ENCODE data around the gene KLK3. TPM values are rescaled to one million over a fixed set of nuclear protein-coding genes. Genes with fewer than 3 reads are reported as not detected.

The KLK3 gene
- total and polyA plus RNA-seq, 2 of the 13 experiments (the other 11 are each of a cell fraction or from before 2014, with no cell fraction given): not detected

GRCh38 chr19:50861010-50861409 lies 6.3 kb downstream of the KLK3 start:
- CTCF ChIA-PET (ENCODE audit: low intra/inter-chr PET ratio, low total read pairs): no interaction called here
- H3K36me3 ChIP-seq (replicated peaks in 1 of 2; ENCODE audit: control insufficient read depth in 1 of 2, insufficient read depth in 2 of 2, low read length in 2 of 2): no peaks in the 10 kb centered on the region
- H3K4me1 ChIP-seq (ENCODE audit: insufficient read depth, low read length): no peaks in the 10 kb centered on the region
- in situ Hi-C loops (cut with HindIII; ENCODE audit: extremely low pct_ligation_motif_present, low pct_unique_long_range_greater_than_20kb) (no loop called here), intact Hi-C loops (cut with micrococcal nuclease; ENCODE audit: unreplicated experiment) (no loop called here)
- peaks cover 3 to 20% of the 10 kb centered on the region in 2 experiments; a peak in 4 of 5 replicates for H3K27me3 ChIP-seq (ENCODE audit: control insufficient read depth in 1 of 2, insufficient read depth in 2 of 2, low read length in 2 of 2)
- 3% methylated on average over 2 of the region's 5 CpGs for WGBS (ENCODE audit: low lambda C conversion rate)
- H3K4me3 ChIP-seq (replicated peaks in 1 of 3; ENCODE audit: insufficient read depth in 1 of 3, low read depth in 2 of 3, low read length in 3 of 3): no peak overlapping the region
- POLR2A ChIA-PET: no interaction called here
- ATAC-seq (no peak), FAIRE-seq (no peak), DNase-seq (ENCODE audit: low spot score) (no peak)
- H3K9ac ChIP-seq (ENCODE audit: insufficient read depth, low read depth, low read length): no peak overlapping the region
- H4K20me1 ChIP-seq (ENCODE audit: insufficient read depth, low read length): no peaks in the 10 kb centered on the region
- no peak overlapping the region for H3K4me2 ChIP-seq (ENCODE audit: low read depth, low read length)
- no peaks in the 10 kb centered on the region for H3K9me3 ChIP-seq (ENCODE audit: low read length)
- BruUV-seq (replicated peaks): no TSS peak
- TF ChIP-seq SP4 (CRISPR knock-in tag; IDR thresholded peaks at IDR 0.05) (no peak), RFX1 (IDR thresholded peaks at IDR 0.05) (no peak), ZSCAN25 (CRISPR knock-in tag; IDR thresholded peaks at IDR 0.05) (no peak), KDM6A (CRISPR knock-in tag; IDR thresholded peaks at IDR 0.05; ENCODE audit: low read depth) (no peak), ZNF782 (CRISPR knock-in tag; IDR thresholded peaks at IDR 0.05; ENCODE audit: borderline replicate concordance) (no peak), ZNF891 (CRISPR knock-in tag; IDR thresholded peaks at IDR 0.05) (no peak), RXRB (CRISPR knock-in tag; IDR thresholded peaks at IDR 0.05; ENCODE audit: borderline replicate concordance) (no peak), LBX2 (CRISPR knock-in tag; IDR thresholded peaks at IDR 0.05; ENCODE audit: borderline replicate concordance) (no peak), MAFG (CRISPR knock-in tag; IDR thresholded peaks at IDR 0.05) (no peak), DMTF1 (CRISPR knock-in tag; IDR thresholded peaks at IDR 0.05) (no peak), ZNF883 (CRISPR knock-in tag; IDR thresholded peaks at IDR 0.05; ENCODE audit: not compliant biosample characterization) (no peak), ATF2 (CRISPR knock-in tag; IDR thresholded peaks at IDR 0.05) (no peak)
- H3K27ac ChIP-seq (ENCODE audit: extremely low read length, insufficient read depth, low read length): no peak overlapping the region
- no peaks in the 10 kb centered on the region for H3K79me2 ChIP-seq (ENCODE audit: insufficient read depth, low read length)
- H2AFZ ChIP-seq (ENCODE audit: low read length): no peak overlapping the region

All from HepG2 (cell line).